Measurements from ENCODE around the gene FXYD5. TPM values are rescaled to one million over a fixed set of nuclear protein-coding genes. Genes with fewer than 3 reads are reported as not detected.

The FXYD5 gene
- total and polyA plus RNA-seq, 9 of the 15 experiments (the other 6 are each of a cell fraction or from before 2014, with no cell fraction given), result 104 to 537 (median 174) TPM

DNA sequence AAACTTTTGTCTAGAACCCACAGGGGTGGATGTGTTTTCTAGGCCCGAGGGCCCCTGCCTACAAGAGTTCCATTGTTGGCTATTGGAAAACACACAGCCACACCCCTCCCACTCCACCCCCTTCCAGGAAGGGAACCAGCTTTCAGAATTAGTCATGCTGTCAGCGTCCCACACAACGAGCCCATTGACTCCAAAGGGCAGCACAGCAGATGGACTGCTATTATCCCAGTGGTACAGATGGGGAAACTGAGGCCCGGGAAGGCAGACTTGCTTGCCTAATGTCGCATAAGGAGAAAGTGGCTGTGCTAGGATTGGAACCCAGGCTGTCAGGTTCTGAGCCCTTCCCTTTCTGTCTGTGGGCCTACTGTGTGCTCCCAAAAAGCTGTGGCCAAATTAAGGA is 47.0 kb upstream of the FXYD5 start:
- intact Hi-C loops (cut with micrococcal nuclease), result no loop called here
- POLR2A ChIA-PET, result interaction anchor here (0.6 to 0.9 kb wide), 3 partner anchors 47 to 273 kb away, joined by 3 read pairs; partner anchors contain the start of gene FXYD5
- Histone ChIP-seq H3K79me2 (ENCODE audit: control insufficient read depth, insufficient read depth, low read length) (no peaks in the 10 kb centered on the region), H3K9me1 (ENCODE audit: control insufficient read depth, insufficient read depth, low read length) (no peaks in the 10 kb centered on the region), H4K20me1 (replicated peaks; ENCODE audit: control insufficient read depth, insufficient read depth, low read length) (no peaks in the 10 kb centered on the region), H3K9me3 (replicated peaks; ENCODE audit: control insufficient read depth, insufficient read depth, low read depth, low read length) (peaks cover 7% of the 10 kb centered on the region), H3K4me1 (replicated peaks in 1 of 2; ENCODE audit: control insufficient read depth in 2 of 2, insufficient read depth in 2 of 2, low read length in 2 of 2) (peaks cover 22 to 37% of the 10 kb centered on the region in 2 experiments), H3K27me3 (ENCODE audit: control insufficient read depth in 2 of 2, insufficient read depth in 2 of 2, low read length in 2 of 2) (no peaks in the 10 kb centered on the region), H3K4me3 (no peak overlapping the region), H3K4me2 (ENCODE audit: insufficient read depth, low read length) (peak overlapping the region; percentile 7; the same call in 1 of the 2 replicates), H3K36me3 (ENCODE audit: control insufficient read depth, insufficient read depth, low read length) (no peaks in the 10 kb centered on the region), H2AFZ (ENCODE audit: low read depth, low read length) (peak overlapping the region; percentile 34), H3K9ac (ENCODE audit: insufficient read depth in 1 of 2, low read depth in 2 of 2, low read length in 2 of 2) (no peak overlapping the region), H3K27ac (ENCODE audit: extremely low read depth, low read depth, low read length) (no peak overlapping the region)
- 4% methylated on average over 5 of the region's 5 CpGs for WGBS (ENCODE audit: insufficient coverage, low coverage, missing lambda C conversion rate)
- ATAC-seq (peak; percentile 64), DNase-seq (ENCODE audit: extremely low read depth in 1 of 4, low spot score in 3 of 4) (peak; percentile 67 to 80 (median 70)), FAIRE-seq (peak; percentile 94)
- no TSS peak for BruUV-seq (replicated peaks)
- in situ Hi-C loops (cut with MboI), result no loop called here
- CTCF ChIA-PET (ENCODE audit: low intra/inter-chr PET ratio), result no interaction called here
- TF ChIP-seq SP1 (CRISPR knock-in tag; IDR thresholded peaks at IDR 0.05), result no peak
- TF ChIP-seq PHTF2 (CRISPR knock-in tag; IDR thresholded peaks at IDR 0.05), result no peak
- 0 out of 2 replicates have a peak, but pooled peaks have one; percentile 17 for TF ChIP-seq SMARCA4 (IDR thresholded peaks at IDR 0.05)
- no peak for TF ChIP-seq IFI16 (CRISPR knock-in tag; IDR thresholded peaks at IDR 0.05)
- TF ChIP-seq GABPB1 (CRISPR knock-in tag; IDR thresholded peaks at IDR 0.05), result no peak
- no peak for TF ChIP-seq CBFB (CRISPR knock-in tag; IDR thresholded peaks at IDR 0.05)
- TF ChIP-seq FOXK2 (conservative IDR thresholded peaks at IDR 0.05 in 1 of 2, IDR thresholded peaks at IDR 0.05 in 1 of 2; ENCODE audit: low read depth in 2 of 2), result peak in 1 of 2 experiments; percentile 16; a peak in 1 of 4 replicates
- no peak for TF ChIP-seq C11orf30 (IDR thresholded peaks at IDR 0.05; ENCODE audit: low read depth)
- TF ChIP-seq MEIS2 (IDR thresholded peaks at IDR 0.05; ENCODE audit: partially characterized antibody), result peak; percentile 72
- TF ChIP-seq ZKSCAN1 (IDR thresholded peaks at IDR 0.05; ENCODE audit: low read depth, low read length), result peak; percentile 98
- peak; percentile 66; the same call in 1 of the 2 replicates for TF ChIP-seq JUND (IDR thresholded peaks at IDR 0.05; ENCODE audit: borderline replicate concordance, low read depth, low read length)
- peak; percentile 41; the same call in 1 of the 3 replicates for TF ChIP-seq JUND (tag; IDR thresholded peaks at IDR 0.05; ENCODE audit: borderline replicate concordance, low read depth, low read length)
- no peak for TF ChIP-seq ZNF253 (CRISPR knock-in tag; conservative IDR thresholded peaks at IDR 0.05)
- no peak for TF ChIP-seq CCAR2 (IDR thresholded peaks at IDR 0.05; ENCODE audit: low read depth, low read length)
- TF ChIP-seq PKNOX1 (IDR thresholded peaks at IDR 0.05), result peak; percentile 50
- peak; percentile 28; the same call in 1 of the 2 replicates for TF ChIP-seq TFAP4 (CRISPR knock-in tag; IDR thresholded peaks at IDR 0.05; ENCODE audit: borderline replicate concordance)
- TF ChIP-seq, protein P1, sequence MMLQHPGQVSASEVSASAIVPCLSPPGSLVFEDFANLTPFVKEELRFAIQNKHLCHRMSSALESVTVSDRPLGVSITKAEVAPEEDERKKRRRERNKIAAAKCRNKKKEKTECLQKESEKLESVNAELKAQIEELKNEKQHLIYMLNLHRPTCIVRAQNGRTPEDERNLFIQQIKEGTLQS (IDR thresholded peaks at IDR 0.05), result peak; percentile 52
- TF ChIP-seq, protein P1 (CRISPR knock-in tag; conservative IDR thresholded peaks at IDR 0.05), result no peak
- 0 out of 2 replicates have a peak, but pooled peaks have one; percentile 24 for TF ChIP-seq SMARCE1 (IDR thresholded peaks at IDR 0.05)
- TF ChIP-seq NRF1 (conservative IDR thresholded peaks at IDR 0.05 in 1 of 2, IDR thresholded peaks at IDR 0.05 in 1 of 2), result 0 out of 4 replicates have a peak, but pooled peaks of 1 of the 2 experiments have one; percentile 14
